HG03064 (cell line): Measurements from ENCODE around the gene FOXP1.

Experiments
- ATAC-seq: cut with Tn5 transposase; IDR thresholded peaks from one replicate; pipeline ENCODE4 v1.9.1; 2021; ENCODE audit warnings: low read depth; ENCODE audit not compliant: unreplicated experiment

Gene FOXP1

GRCh38 chr3:71254281-71255057 lies 329.1 kb downstream of the FOXP1 start:
- ATAC-seq: no peak

DNA sequence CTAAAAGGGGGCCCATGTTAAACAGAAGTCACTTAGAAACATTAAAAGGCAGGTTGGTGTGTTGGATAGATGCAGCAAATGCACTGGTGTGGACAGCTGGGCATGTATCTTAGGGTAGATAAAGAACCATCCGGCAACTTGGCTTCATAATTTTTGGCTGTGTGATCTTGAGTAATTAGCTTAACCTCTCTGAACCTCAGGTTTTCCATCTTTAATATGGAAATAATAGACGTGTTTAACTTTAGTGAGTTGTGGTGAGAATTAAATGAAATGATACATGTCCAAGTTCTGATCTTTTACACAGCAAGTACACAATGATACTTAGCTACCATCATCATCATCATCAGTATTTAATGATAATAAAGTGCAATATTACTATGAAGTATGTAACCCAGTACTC lies 330.4 kb downstream of the FOXP1 start:
- no peak for ATAC-seq

GRCh38 chr3:71252466-71252865 lies 331.1 kb downstream of the FOXP1 start:
- ATAC-seq: no peak

- no peak for ATAC-seq
These were observed 332.3 kb downstream of the FOXP1 start for GRCh38 chr3:71251156-71251775.

DNA sequence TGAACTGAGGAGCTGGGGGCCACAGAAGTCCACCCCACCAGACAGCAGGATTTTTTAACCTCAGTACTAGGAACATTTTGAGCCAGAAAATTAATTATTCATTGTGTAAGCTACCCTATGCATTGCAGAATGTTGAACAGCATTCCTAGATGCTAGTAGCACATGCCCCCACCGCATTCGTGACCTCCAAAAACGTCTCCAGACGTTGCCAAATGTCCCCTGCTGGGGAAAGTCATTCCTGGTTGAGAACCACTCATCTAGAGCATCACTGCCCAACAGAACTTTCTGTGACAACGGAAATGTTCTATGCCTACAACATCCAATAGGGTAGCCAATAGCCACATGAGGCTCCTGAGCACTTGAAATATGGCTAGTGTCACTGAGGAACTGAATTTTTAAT lies 333.5 kb downstream of the FOXP1 start:
- no peak for ATAC-seq

DNA sequence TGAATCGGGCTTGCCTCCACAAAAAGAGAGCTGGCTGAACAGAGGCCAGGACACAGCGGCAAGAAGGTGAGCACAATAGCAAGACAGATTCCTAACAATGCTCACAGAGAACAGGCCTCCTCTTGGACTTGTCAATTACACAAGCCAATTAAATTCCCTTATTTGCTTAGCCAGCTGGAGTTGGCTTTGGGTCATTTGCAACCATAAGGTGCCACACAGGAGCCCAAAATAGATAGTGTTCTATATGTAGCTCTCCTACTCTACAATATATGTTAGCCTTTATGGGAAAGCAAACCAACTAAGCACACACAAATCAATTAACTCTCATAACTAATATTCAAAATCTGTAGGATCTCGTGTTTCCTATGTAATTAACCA lies 335.6 kb downstream of the FOXP1 start:
- ATAC-seq: no peak

DNA sequence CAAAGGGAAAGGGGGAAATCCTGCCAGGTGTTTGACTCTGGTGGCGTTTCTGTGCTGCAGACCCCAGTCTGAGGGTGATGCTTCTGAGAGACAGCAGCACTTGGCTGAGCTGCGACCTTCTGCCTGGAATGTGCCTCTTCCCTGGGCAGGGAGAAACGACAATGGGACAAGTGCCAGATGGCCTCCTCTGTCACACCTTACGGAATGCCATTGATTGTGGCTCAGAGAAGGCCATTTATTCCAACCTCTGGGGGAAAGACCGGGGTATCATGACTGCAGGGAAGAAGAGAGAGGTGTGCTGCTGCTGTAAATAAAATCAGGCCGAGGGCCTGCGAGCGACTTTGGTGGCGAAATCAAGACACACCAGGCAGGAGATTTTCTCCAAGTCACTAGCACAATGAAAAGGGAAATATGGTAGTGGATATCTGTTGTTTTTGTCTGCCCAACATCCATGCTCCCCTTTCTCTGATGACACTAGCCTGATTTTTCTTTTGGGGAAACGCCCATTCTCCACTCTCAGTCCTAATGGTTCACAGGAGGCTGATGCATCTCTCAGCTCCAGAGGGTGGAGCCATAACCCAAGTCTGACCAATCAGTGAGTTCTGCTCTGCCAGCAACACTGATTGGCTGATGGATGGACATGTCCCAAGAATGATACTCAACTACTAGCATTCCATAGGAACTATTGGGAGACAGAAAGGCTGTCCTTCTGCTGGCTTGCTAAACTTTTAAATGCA lies 336.1 kb downstream of the FOXP1 start:
- ATAC-seq: no peak

GRCh38 chr3:71245971-71246880 lies 337.3 kb downstream of the FOXP1 start:
- ATAC-seq: no peak

DNA sequence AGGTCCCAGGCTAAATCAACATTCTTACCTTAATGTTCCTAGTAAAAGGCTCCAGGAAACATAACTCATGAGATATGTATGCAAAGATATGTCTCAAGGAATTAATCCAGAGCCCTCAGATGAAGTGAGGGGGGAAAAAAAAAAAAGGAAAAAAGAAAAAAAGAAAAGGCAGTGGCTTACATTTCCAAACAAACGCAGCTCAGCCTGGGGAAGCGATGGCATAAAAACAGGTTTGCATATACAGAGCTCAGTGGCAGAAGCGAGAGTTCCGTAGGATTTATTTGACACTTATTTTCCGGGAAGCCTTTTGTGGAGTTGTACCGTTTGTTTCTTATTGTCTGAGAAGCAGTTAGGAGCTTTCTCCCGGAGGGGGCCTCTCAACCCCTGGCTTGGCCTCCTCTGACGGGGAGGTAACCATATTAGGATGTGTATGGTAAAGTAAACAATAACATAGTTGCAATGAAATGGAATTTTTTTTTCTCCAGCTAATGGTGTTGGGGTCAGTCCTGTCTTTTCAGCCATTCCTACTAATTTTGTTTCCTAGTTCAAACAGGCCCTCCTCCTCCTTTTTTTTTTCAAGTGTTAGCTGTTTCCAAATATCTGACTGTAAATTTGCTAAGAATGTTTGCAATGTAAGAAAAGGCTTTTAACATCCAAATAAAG lies 338.6 kb downstream of the FOXP1 start:
- no peak for ATAC-seq

DNA sequence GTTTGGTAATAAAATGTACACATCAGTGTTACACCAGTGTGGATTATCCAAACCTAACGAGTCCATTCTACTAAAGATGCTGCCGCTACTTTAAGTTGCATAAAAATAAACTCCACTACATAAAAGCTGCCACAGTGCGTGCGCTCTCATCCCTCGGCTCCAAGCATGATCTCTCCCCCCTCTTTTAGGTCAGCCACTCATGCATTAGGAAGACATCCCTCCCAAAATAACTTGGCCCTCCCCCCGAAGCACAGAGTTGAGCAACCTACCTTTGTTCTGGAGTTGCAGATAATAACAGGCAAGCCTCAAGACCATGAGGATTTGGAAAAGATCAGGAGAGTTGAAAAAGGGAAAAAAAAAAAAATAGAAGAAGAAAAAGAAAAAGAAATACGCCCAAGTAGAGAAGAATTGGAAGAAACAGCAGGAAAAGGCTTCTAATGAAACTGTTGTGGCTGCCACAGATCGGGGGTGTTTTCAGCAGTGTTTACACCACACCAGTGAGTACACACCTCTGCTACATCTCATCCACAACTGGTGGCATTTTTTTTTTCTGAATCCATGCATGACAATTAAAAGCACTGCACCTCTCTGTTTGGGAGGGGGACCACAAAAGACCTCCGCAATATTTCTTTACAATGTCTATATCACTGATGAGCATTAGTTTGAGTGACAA lies 339.2 kb downstream of the FOXP1 start:
- no peak for ATAC-seq

DNA sequence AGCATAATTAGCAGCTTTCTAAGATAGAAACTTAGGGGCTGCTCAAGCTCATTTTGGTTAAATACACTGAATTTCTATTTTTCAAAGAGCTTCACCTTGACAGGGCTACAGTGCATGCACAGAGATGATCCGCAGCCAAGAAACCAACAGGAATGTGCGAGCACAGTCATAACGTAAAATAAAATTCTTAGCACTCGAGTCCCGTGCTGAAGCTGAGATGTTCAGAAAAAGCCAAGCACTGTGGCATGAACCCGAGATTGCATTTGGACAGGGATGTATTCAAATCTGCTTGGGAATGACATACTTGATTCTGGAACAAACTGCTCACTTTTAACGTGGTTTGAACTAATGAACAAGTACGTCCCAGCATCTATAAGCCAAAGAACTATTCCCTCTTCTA lies 340.3 kb downstream of the FOXP1 start:
- no peak for ATAC-seq

- ATAC-seq: no peak
These were observed 341.5 kb downstream of the FOXP1 start for GRCh38 chr3:71241981-71242560.

DNA sequence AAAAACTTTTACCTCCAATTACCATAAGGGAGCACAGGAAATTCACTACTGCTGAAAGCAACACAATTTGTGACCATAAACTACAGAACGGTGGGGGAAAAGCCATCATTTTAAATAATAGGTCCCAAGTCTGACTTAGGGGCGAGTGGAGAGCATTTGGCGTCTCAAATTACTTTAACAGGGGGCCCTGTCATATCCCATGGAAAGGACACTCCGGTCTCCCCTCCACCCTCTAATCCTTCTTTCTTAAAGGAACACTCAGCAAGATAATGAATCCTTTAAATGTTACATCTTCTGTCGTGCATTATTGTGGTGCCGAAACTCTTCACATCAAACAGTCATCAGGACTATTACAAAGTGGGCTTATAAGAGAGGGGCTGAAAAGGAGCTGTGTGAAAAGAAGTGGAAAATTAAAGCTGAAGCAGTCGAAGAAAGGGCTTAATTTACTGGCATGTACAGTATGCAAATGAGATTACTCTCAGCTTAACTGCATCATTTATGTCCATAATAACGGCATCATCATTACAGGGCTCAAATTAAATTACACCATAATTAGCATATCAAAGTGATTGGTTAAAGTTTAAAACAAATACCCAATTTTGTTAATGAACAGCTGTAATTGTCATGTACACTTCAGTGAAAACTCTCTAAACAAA lies 342.2 kb downstream of the FOXP1 start:
- no peak for ATAC-seq

DNA sequence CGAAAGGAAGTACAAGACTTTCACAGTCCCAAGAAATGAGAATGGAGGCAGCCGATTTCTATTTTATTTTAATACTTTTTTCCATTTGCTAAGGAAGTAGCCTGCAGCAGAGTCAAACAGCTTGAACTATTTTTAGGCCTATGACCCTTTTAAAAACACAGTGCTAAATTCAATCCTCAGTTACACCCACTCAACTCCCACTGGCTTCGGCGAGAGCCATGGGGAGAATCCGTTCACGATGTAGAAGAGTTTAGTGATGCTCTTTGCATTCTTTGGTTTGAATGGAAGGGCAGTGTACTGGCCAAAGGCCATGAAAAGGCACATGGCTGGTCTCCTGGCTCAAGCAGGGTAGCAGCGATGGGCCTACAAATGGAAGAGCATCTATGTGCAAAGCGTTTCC lies 343.5 kb downstream of the FOXP1 start:
- ATAC-seq: no peak

DNA sequence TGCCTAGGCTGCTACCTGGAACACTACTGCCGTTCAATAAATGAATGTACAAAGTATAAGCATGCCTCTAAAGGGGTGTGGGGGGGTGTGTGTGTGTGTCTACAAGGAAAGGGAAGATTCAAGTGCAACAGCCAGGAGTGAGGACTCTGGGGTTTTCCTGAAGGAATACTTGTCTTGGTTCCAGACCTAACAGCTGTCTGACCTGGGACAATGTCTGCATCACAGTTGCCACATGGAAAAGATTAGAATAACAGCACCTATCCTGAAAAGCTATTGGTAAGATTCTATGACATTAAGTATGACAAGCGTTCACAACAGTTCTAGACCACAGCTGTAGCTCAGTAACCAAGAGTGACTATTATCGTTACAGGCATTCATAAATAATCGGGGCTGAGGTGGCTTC lies 345.2 kb downstream of the FOXP1 start:
- ATAC-seq: no peak

GRCh38 chr3:71237672-71238071 lies 345.9 kb downstream of the FOXP1 start:
- ATAC-seq: no peak

DNA sequence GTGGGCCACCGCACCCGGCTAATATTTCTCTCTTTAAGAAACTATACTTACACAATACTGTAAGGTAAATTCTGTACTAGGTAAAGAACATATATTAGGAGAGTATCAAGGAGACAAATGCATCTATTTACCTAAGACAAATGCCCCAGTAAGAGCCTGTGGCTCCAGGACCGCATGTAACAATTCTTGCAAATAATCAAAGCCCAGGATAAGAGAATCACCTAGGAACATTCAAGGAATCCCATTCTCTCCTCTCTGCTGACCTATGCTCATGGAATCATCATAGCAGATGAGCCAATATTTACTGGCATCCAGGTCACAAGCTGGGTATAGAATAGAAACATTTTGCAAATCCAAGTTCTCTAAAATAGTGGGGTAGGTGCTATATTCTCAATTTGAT lies 347.7 kb downstream of the FOXP1 start:
- ATAC-seq: no peak

DNA sequence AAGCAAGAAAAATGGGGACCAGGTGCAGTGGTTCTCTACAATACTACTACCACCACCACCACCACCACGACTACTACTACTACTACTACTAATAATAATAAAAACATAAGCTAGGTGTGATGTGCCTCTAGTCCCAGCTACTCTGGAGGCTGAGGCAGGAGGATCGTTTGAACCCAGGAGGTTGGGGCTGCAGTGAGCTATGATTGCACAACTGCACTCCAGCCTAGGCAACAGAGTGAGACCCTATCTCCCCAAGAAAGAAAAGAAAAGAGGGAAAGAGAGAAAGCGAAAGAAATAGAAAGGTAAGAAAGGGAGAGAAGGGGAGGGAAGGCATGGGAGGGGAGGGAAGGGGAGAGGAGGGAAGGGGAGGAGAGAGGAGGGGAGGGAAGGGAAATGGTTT lies 350.6 kb downstream of the FOXP1 start:
- no peak for ATAC-seq

DNA sequence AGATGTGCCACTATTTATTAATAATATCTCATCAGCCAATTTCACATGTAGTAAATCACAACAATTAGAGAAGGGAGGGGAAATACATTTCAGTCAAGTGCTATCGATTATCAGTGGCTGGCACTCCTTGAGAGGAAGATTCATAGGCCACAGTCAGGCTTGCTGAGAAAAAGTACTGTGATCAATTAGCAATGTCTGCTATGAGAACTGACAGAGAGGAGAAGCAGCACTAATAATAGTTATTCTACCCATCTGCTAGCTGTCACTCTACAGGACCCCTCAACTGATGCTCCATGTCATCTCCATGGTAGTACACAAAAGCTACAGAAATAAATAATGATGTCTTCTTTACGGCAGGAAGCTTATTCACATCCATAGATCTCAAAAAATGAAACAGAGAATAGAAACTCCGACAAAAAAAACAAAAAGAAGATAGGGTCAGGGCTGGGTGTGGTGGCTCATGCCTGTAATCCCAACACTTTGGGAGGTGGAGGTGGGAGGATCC lies 351.3 kb downstream of the FOXP1 start:
- ATAC-seq: no peak
